Gastroesophageal sphincter (tissue), 3 donors: ENCODE results near the gene ZFAND4.

Experiments used
- EP300 ChIP-seq: sonication (generic); formaldehyde crosslinking; IDR thresholded peaks from one replicate; pipeline ENCODE4 v1.6.1; 2017; ENCODE audit warnings: antibody characterized with exemption, mild to moderate bottlenecking
- POLR2A ChIP-seq, 2 donors: fragments of 450-650 bp; IDR thresholded peaks; one replicate each; pipeline ENCODE4 v1.6.1; 2017; ENCODE audit warnings: antibody characterized with exemption in 2 of 2, mild to moderate bottlenecking in 2 of 2, moderate library complexity in 1 of 2
- POLR2AphosphoS5 ChIP-seq: sonication (generic); formaldehyde crosslinking; IDR thresholded peaks from one replicate; pipeline ENCODE4 v1.6.1; 2017; ENCODE audit warnings: antibody characterized with exemption
- TF ChIP-seq, protein P1 (sequence below), 4 experiments: fragments of 200-600 bp in 2 of 4; fragments of 450-650 bp in 2 of 4; sonication (generic) in 1 of 4; IDR thresholded peaks; one replicate each; pipeline ENCODE4 v1.5.1; 2017 to 2019; ENCODE audit warnings: antibody characterized with exemption in 4 of 4, mild to moderate bottlenecking in 2 of 4, moderate library complexity in 2 of 4

DNA sequence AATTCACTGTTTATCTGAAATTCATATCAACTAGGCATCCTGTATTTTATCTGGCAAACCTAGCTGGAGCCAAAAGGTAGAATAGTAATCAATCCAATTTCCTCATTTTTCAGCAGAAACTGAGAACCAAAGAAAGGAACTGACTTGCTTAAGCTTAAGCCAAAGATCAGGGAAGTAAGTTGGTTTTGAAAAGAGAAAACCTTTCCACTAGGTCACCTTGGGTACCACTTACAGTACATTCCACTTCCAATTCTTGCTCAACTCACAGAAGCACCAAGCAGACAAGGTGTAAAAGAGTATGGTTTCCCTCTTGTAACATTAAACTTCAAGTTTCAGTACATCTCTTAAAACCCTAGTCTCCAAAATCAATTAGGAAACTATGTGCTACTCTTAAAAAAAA lies 79.6 kb downstream of the ZFAND4 start:
- TF ChIP-seq EP300: no peak
- TF ChIP-seq, protein P1, sequence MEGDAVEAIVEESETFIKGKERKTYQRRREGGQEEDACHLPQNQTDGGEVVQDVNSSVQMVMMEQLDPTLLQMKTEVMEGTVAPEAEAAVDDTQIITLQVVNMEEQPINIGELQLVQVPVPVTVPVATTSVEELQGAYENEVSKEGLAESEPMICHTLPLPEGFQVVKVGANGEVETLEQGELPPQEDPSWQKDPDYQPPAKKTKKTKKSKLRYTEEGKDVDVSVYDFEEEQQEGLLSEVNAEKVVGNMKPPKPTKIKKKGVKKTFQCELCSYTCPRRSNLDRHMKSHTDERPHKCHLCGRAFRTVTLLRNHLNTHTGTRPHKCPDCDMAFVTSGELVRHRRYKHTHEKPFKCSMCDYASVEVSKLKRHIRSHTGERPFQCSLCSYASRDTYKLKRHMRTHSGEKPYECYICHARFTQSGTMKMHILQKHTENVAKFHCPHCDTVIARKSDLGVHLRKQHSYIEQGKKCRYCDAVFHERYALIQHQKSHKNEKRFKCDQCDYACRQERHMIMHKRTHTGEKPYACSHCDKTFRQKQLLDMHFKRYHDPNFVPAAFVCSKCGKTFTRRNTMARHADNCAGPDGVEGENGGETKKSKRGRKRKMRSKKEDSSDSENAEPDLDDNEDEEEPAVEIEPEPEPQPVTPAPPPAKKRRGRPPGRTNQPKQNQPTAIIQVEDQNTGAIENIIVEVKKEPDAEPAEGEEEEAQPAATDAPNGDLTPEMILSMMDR (IDR thresholded peaks at IDR 0.05): no peak
- TF ChIP-seq POLR2A (IDR thresholded peaks at IDR 0.05): no peak
- no peak for TF ChIP-seq POLR2AphosphoS5
